Endothelial cell of umbilical vein (primary cell): Measurements from ENCODE around the gene LHCGR. TPM values are rescaled to one million over a fixed set of nuclear protein-coding genes. Genes with fewer than 3 reads are reported as not detected.

Experiments
- BruUV-seq: library from RNA; stranded (reverse); fragments of 400-500 nt; replicated peaks from 2 replicates; lab custom pipeline; 2021; lab: Mats Ljungman, UMichigan
- CTCF ChIA-PET: fragments of 300-600, 350-600 bp; sonication (Branson Sonifier 250); formaldehyde crosslinking; loops from one replicate; lab custom pipeline; 2021; ENCODE audit warnings: antibody characterized with exemption, inconsistent platforms; lab: Charles Lee
- POLR2A ChIA-PET: fragments of 300-600, 350-600 bp; sonication (Branson Sonifier 250); formaldehyde crosslinking; loops from one replicate; lab custom pipeline; 2021; ENCODE audit warnings: antibody characterized with exemption, inconsistent platforms; lab: Charles Lee
- DNase-seq: peaks from one replicate; pipeline ENCODE4 v3.0.0-alpha.2; 2011; ENCODE audit warnings: low read depth, low spot score
- FAIRE-seq: peaks from 2 replicates; lab custom pipeline; 2011; peaks lifted over from hg19 to GRCh38; lab: Jason Lieb, UNC
- H2AFZ ChIP-seq: 2 replicates; pipeline ENCODE4 v1.6.0; 2012; ENCODE audit warnings: low read depth, low read length, control low read depth, inconsistent platforms
- H3K27ac ChIP-seq: 2 replicates; pipeline ENCODE4 v1.5.1; 2011; ENCODE audit warnings: low read depth, mild to moderate bottlenecking, control low read depth, low read length, moderate library complexity; ENCODE audit not compliant: insufficient read depth
- H3K27me3 ChIP-seq, 2 experiments: 2 replicates each; pipeline versions ENCODE4 v1.6.0 to v1.6.1; 2011; ENCODE audit warnings: low read length in 2 of 2, mixed read lengths in 1 of 2; ENCODE audit not compliant: control insufficient read depth in 2 of 2, insufficient read depth in 2 of 2
- H3K36me3 ChIP-seq, 2 experiments: 2 replicates in 1 of 2; 3 replicates in 1 of 2; pipeline ENCODE4 v1.5.1; 2011; ENCODE audit warnings: low read length in 2 of 2, mild to moderate bottlenecking in 1 of 2, moderate library complexity in 1 of 2; ENCODE audit not compliant: control insufficient read depth in 2 of 2, insufficient read depth in 2 of 2; ENCODE audit errors: extremely low read depth in 1 of 2
- H3K4me1 ChIP-seq: 3 replicates; pipeline ENCODE4 v1.5.1; 2011; ENCODE audit warnings: mild to moderate bottlenecking, low read length; ENCODE audit not compliant: control insufficient read depth, insufficient read depth; ENCODE audit errors: extremely low read depth
- H3K4me2 ChIP-seq: 2 replicates; pipeline ENCODE4 v1.6.1; 2011; ENCODE audit warnings: low read length, control low read depth, mixed read lengths; ENCODE audit not compliant: insufficient read depth
- H3K4me3 ChIP-seq, 3 experiments: fragments of 200-600 bp in 1 of 3; sonication (generic), shearing (Covaris generic) in 1 of 3; replicated peaks in 1 of 3; 2 replicates each; pipeline ENCODE4 v1.5.1; 2011 to 2016; ENCODE audit warnings: control low read depth in 3 of 3, low read length in 3 of 3, mild to moderate bottlenecking in 2 of 3, inconsistent platforms in 1 of 3, low read depth in 1 of 3, moderate library complexity in 1 of 3; ENCODE audit not compliant: insufficient read depth in 1 of 3
- H3K79me2 ChIP-seq: 2 replicates; pipeline ENCODE4 v1.6.0; 2012; ENCODE audit warnings: low read length, inconsistent platforms; ENCODE audit not compliant: control insufficient read depth, insufficient read depth
- H3K9ac ChIP-seq: replicated peaks from 2 replicates; pipeline ENCODE3; 2011; ENCODE audit warnings: low read length, control low read depth; ENCODE audit not compliant: insufficient read depth; ENCODE audit errors: extremely low read depth
- H3K9me1 ChIP-seq: replicated peaks from 3 replicates; pipeline ENCODE4 v1.6.0; 2011; ENCODE audit warnings: mild to moderate bottlenecking, low read length; ENCODE audit not compliant: control insufficient read depth, insufficient read depth; ENCODE audit errors: extremely low read depth
- H3K9me3 ChIP-seq: replicated peaks from 2 replicates; pipeline ENCODE4 v1.5.1; 2012; ENCODE audit warnings: low read length, inconsistent platforms; ENCODE audit not compliant: control insufficient read depth, insufficient read depth
- H4K20me1 ChIP-seq: replicated peaks from 2 replicates; pipeline ENCODE3; 2011; ENCODE audit warnings: mild to moderate bottlenecking, low read length; ENCODE audit not compliant: control insufficient read depth, insufficient read depth; ENCODE audit errors: extremely low read depth
- CTCF ChIP-seq, 2 donors: IDR thresholded peaks; 1 replicate in 1 of 2; 2 replicates in 1 of 2; pipeline ENCODE4 v1.5.1; 2011; ENCODE audit warnings: low read length in 2 of 2, mild to moderate bottlenecking in 2 of 2, moderate library complexity in 2 of 2, control low read depth in 1 of 2, inconsistent platforms in 1 of 2, low read depth in 1 of 2; ENCODE audit not compliant: insufficient read depth in 1 of 2; ENCODE audit errors: extremely low read depth in 1 of 2
- EZH2 ChIP-seq: IDR thresholded peaks from 2 replicates; pipeline ENCODE4 v1.6.1; 2012; ENCODE audit warnings: borderline replicate concordance, low read depth, mild to moderate bottlenecking, moderate library complexity, low read length, inconsistent platforms; ENCODE audit not compliant: severe bottlenecking
- FOS ChIP-seq: IDR thresholded peaks from 2 replicates; pipeline ENCODE4 v1.6.1; 2011; ENCODE audit warnings: mild to moderate bottlenecking, low read length, moderate library complexity, borderline replicate concordance; ENCODE audit not compliant: insufficient read depth
- GATA2 ChIP-seq: IDR thresholded peaks from 2 replicates; pipeline ENCODE4 v1.7.0; 2011; ENCODE audit warnings: low read depth, mild to moderate bottlenecking, moderate library complexity, mixed read lengths, low read length; ENCODE audit not compliant: insufficient read length, insufficient read depth
- JUN ChIP-seq: IDR thresholded peaks from 2 replicates; pipeline ENCODE4 v1.6.1; 2011; ENCODE audit warnings: borderline replicate concordance, low read depth; ENCODE audit not compliant: insufficient read length, insufficient read depth
- MAX ChIP-seq: IDR thresholded peaks from 2 replicates; pipeline ENCODE4 v1.6.1; 2011; ENCODE audit not compliant: insufficient read depth, insufficient read length
- MYC ChIP-seq: IDR thresholded peaks from one replicate; pipeline ENCODE4 v1.6.1; 2011; ENCODE audit warnings: mild to moderate bottlenecking, low read depth, low read length
- POLR2A ChIP-seq: IDR thresholded peaks from 2 replicates; pipeline ENCODE4 v1.6.1; 2012; ENCODE audit warnings: low read depth, mild to moderate bottlenecking, control low read depth, low read length
- POLR2AphosphoS5 ChIP-seq: IDR thresholded peaks from 2 replicates; pipeline ENCODE4 v1.6.1; 2012; ENCODE audit warnings: low read depth, mild to moderate bottlenecking, control low read depth, low read length, moderate library complexity; ENCODE audit not compliant: insufficient read depth
- dilution Hi-C: fragments of 300-500 bp; cut with MboI; formaldehyde crosslinking; loops from one replicate; pipeline ENCODE4 v1.15.0; 2019; ENCODE audit warnings: low sequenced_read_pairs; ENCODE audit not compliant: extremely low pct_ligation_motif_present
- intact Hi-C: fragments of 100-400 bp; cut with micrococcal nuclease; formaldehyde crosslinking; loops from one replicate; pipeline ENCODE4 v1.10.0; 2022
- polyA plus RNA-seq, 4 experiments: library from polyadenylated mRNA; depleted of rRNA in 3 of 4; stranded (reverse) in 3 of 4; unstranded in 1 of 4; fragments of >200 nt; gene quantifications; 2 replicates each; pipeline versions ENCODE4 v1.2.1 to v1.2.3, GENCODE V29; 2011 to 2012; ENCODE audit warnings: missing spikeins in 1 of 4
- total RNA-seq: library from RNA; stranded (reverse); gene quantifications from 2 replicates; pipeline ENCODE4 v1.2.3, GENCODE V29; 2021

LHCGR gene
- total and polyA plus RNA-seq, 2 donors (not counting 3 experiments of a cell fraction or from before 2014, with no cell fraction given) = not detected

- no peak for TF ChIP-seq CTCF (IDR thresholded peaks at IDR 0.05; ENCODE audit: extremely low read depth in 1 of 2, insufficient read depth in 1 of 2, low read depth in 1 of 2, low read length in 2 of 2)
- no peak for TF ChIP-seq MYC
- no peak for TF ChIP-seq MAX
- no peak for TF ChIP-seq EZH2
- no peak for TF ChIP-seq FOS
- TF ChIP-seq POLR2A = no peak
- no peak for TF ChIP-seq POLR2AphosphoS5
- no peak for TF ChIP-seq JUN
- TF ChIP-seq GATA2 = no peak
- Histone ChIP-seq H3K4me3 (no peak overlapping the region), H3K9ac (no peak overlapping the region), H3K36me3 (no peaks in the 10 kb centered on the region), H3K27ac (no peak overlapping the region), H3K27me3 (peaks cover 10 to 11% of the 10 kb centered on the region in 2 experiments), H3K9me1 (no peaks in the 10 kb centered on the region), H3K9me3 (no peaks in the 10 kb centered on the region), H3K79me2 (no peaks in the 10 kb centered on the region), H4K20me1 (no peaks in the 10 kb centered on the region), H3K4me2 (no peak overlapping the region), H3K4me1 (no peaks in the 10 kb centered on the region), H2AFZ (no peak overlapping the region)
- no peak for FAIRE-seq
- intact Hi-C loops (no loop called here), dilution Hi-C loops (no loop called here)
- DNase-seq = no peak
- POLR2A ChIA-PET = no interaction called here
- CTCF ChIA-PET = no interaction called here
- BruUV-seq = no TSS peak
Observed at GRCh38 chr2:48759682-48760081, 4.2 kb upstream of the LHCGR start.
